DLD1 (cell line): Measurements from ENCODE around the gene DISC1.

Experiments used
- in situ Hi-C: cut with HindIII; loops from 2 replicates; pipeline ENCODE4 v1.10.0; 2017; ENCODE audit warnings: low sequenced_read_pairs

Gene DISC1

GRCh38 chr1:231921646-231922345 is 295.2 kb downstream of the DISC1 start:
- in situ Hi-C loops = no loop called here

DNA sequence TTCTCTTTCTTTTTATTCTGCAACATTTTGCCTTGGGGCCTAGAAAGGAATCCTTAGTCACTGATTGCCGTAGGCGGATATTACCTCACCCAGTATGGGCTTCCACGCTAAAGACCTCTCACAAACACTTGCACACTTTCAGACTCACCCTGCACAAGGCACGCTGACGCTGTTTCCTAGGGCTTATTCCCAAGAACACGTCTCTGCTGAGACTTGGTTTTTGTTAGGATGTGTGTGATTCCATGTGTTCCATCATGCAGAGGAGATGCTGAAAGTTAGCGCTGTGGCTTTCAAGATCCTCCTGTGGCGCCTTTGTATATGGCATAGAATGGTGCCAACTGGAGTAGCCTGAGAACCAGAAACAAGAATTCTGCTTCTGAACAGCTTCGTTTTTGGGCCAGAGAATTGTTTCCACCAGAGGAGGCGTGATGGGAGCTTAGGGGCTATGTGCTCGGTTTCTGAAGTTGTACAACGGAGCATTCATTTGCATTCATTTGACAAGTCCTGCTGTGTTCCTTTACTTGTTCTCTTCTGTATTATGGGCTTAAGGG is 297.0 kb downstream of the DISC1 start:
- in situ Hi-C loops = no loop called here

DNA sequence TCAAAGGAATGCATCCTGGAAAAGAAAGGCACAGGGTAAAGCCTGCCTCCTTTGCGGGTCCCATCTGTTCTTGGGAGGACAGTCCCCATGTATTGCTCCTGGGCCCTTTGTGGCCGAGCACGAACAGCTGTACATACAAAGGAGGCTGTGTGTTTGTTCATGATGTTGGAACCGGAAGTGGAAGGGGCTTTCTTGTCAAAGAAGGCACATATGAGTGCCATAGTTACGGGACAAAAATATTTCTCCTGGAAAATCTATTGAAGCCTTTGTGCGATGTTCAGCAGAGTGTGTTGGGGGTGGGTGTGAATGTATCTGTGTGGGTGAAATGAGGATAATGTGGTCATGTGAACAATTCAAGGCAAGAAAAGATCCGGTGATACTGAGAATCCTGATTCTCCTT is 297.6 kb downstream of the DISC1 start:
- in situ Hi-C loops = no loop called here

- in situ Hi-C loops = no loop called here
Observed at GRCh38 chr1:231925864-231926263, 299.3 kb downstream of the DISC1 start.

GRCh38 chr1:231926340-231926739 is 299.8 kb downstream of the DISC1 start:
- in situ Hi-C loops = no loop called here

GRCh38 chr1:231926933-231927332 is 300.3 kb downstream of the DISC1 start:
- in situ Hi-C loops = no loop called here

- in situ Hi-C loops = no loop called here
Observed at GRCh38 chr1:231927431-231927830, 300.8 kb downstream of the DISC1 start.

GRCh38 chr1:231929311-231929710 is 302.7 kb downstream of the DISC1 start:
- in situ Hi-C loops = no loop called here

- in situ Hi-C loops = no loop called here
Observed at GRCh38 chr1:231930257-231930947, 303.8 kb downstream of the DISC1 start.

DNA sequence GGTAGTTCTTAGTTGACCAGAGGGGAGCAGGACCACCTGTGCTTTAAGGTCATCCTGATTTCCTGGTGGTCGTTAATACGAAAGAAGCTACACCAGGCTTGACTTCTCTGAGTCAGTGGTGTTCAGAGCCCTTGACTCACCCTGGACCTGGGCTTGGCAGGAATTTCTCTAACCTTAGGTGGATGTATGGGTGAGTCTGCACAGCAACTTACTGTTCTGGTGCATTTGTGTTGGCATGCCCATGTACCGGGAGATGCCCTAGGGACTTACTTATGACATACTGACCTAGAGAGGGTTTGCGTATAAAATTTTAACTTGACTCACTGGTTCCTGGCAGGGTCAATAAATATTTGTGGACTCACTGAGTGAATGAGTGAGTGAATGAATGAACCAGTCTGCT is 304.6 kb downstream of the DISC1 start:
- in situ Hi-C loops = no loop called here

GRCh38 chr1:231931846-231932454 is 305.4 kb downstream of the DISC1 start:
- in situ Hi-C loops = no loop called here

GRCh38 chr1:231933711-231934626 is 307.4 kb downstream of the DISC1 start:
- in situ Hi-C loops = no loop called here

- in situ Hi-C loops = no loop called here
Observed at GRCh38 chr1:231934797-231935196, 308.2 kb downstream of the DISC1 start.

DNA sequence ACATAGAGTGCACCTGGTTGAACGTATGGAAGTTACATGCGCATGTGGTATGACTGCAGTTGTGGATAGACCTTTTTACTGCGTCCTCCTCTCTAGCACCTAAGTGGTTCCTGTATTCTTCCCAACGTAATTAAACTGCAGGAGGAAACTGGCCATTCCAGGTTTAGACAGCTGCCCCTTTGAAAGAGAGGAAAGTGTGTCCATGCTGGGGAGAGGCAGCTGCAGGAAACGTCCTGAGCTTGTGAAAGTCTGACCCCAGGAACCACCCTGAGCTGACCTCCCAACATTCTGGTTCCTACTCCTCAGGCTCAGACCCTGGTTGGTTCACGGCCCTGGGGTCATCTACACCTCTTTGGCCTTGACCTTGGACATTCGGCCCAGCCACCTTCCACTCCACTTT is 309.3 kb downstream of the DISC1 start:
- in situ Hi-C loops = no loop called here

DNA sequence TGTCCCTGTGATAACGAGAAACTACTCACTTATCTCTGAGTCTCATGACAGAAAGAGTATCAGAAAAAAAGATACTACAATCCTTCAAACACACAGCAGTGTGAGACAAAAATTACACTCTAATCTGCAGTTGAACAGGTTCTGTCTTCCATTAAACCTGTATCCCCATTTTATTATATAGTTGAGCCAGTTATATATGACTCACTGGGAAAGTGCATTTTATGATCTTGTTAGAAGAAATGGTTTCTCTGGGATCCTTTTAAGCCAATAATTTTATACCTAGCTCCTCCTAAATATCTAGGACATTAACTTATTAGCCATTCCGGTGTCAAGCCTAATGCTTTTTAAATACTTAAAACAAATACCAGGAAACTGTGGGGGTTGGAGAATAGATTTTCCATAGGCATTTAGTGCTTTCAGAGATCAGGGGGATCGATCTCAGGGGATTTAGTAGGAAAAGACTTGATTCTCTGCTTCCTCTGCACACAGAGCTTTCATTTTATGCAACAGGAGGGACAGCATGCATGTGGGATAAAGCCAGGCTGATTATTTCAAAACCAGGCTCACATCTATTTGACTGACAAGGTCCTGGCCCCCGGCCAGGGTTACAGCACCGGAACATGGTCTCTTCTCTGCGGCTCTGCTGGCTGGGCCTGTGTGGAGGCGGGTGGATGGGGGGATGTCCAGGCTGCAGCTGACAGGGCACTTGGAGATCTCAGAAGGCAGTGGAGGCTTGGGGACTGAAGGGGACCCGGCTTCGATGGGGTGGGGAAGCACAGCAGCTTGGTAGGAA is 310.6 kb downstream of the DISC1 start:
- in situ Hi-C loops = no loop called here

- in situ Hi-C loops = no loop called here
Observed at GRCh38 chr1:231938211-231938610, 311.6 kb downstream of the DISC1 start.

DNA sequence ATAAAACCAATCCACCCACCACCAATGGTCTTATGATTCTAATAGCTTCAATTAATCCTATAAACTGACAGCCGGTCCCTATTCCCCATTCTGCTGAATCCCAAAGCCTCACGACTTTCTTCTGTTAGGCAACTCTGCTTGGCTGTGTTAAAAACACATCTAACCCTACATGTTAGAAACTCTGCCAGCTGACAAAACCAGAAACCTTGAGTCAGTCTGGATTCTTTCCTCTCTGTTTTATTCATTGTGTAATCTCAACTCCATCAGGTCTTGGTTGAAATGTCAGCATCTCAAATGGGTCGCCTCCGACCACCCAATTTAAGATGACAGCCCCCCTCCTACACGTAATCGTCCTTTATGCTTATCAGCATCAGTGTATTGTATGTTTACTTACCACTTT is 312.1 kb downstream of the DISC1 start:
- in situ Hi-C loops = no loop called here

GRCh38 chr1:231939118-231939517 is 312.5 kb downstream of the DISC1 start:
- in situ Hi-C loops = no loop called here

GRCh38 chr1:231940116-231940515 is 313.5 kb downstream of the DISC1 start:
- in situ Hi-C loops = no loop called here

GRCh38 chr1:231940701-231941100 is 314.1 kb downstream of the DISC1 start:
- in situ Hi-C loops = no loop called here
